Breast epithelium (tissue), 3 donors: Measurements from ENCODE around the gene CSNK1D.
A peak's percentile ranks its signal among the peaks of the same experiment; 100 is the strongest.

Experiments used
- CTCF ChIP-seq, 3 donors: fragments of 450-650 bp; IDR thresholded peaks; one replicate each; pipeline ENCODE4 v1.5.1; 2016 to 2017; ENCODE audit warnings: antibody characterized with exemption in 3 of 3, mild to moderate bottlenecking in 3 of 3, moderate library complexity in 3 of 3
- POLR2A ChIP-seq: fragments of 450-650 bp; IDR thresholded peaks from one replicate; pipeline ENCODE4 v1.6.1; 2016; ENCODE audit warnings: antibody characterized with exemption, mild to moderate bottlenecking, moderate library complexity
- POLR2AphosphoS5 ChIP-seq, 3 donors: sonication (generic); formaldehyde crosslinking; IDR thresholded peaks; one replicate each; pipeline ENCODE4 v1.6.1; 2017; ENCODE audit warnings: antibody characterized with exemption in 3 of 3

- TF ChIP-seq POLR2A, result peak; percentile 41
- TF ChIP-seq CTCF (IDR thresholded peaks at IDR 0.05), result no peak
- peak; percentile 86 to 96 (median 87) for TF ChIP-seq POLR2AphosphoS5 (IDR thresholded peaks at IDR 0.05)
These were observed 24.4 kb upstream of the CSNK1D start for GRCh38 chr17:82297714-82298537.
